Measurements from ENCODE around the gene PALLD.

PALLD gene

GRCh38 chr4:168737806-168738172 is 240.9 kb downstream of the PALLD start:
- DNase-seq, result no peak

- no peak for DNase-seq
Measured at GRCh38 chr4:168739886-168740285, 243.0 kb downstream of the PALLD start.

GRCh38 chr4:168740691-168741090 is 243.8 kb downstream of the PALLD start:
- DNase-seq, result no peak

DNA sequence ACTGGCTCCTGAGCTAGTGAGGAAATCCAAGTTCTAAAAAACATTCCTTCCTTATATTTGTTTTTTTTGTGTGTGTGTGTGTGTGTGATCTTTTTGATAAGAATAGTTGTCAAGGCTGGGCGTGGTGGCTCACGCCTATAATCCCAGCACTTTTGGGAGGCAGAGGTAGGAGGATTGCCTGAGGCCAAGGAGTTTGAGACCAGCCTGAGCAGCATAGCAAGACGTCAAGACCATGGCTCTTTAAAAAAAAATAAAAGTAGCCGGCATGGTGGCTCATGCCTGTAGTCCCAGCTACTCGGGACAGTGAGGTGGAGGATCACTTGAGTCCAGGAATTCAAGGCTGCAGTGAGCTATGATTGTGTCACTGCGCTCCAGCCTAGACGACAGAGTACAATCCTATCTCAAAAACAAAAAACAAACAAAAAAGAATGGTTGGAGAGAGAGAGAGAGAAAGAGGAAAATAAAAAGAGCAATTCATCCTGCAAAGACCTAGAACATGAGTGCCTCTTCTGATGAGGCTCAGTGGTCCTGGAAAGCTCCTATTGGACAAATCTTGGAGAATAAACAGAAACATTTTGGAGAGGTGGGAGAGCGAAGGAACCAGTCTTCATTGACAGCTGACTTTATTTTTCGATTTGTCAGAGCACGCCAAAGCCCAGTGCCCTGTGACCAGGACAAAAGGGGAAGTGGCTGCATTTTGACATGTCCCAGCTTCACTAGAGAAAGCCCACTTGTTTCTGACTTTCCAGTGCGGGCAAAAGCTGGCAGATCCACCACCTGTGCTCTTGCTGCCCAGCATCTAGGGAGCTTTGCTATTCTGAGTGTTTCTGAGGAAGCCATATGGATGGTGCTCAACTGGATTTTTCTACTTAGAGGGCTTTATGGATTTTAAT is 244.7 kb downstream of the PALLD start:
- no peak for DNase-seq

GRCh38 chr4:168743131-168743530 is 246.3 kb downstream of the PALLD start:
- no peak for DNase-seq

- DNase-seq, result no peak
Measured at GRCh38 chr4:168743601-168744000, 246.7 kb downstream of the PALLD start.

DNA sequence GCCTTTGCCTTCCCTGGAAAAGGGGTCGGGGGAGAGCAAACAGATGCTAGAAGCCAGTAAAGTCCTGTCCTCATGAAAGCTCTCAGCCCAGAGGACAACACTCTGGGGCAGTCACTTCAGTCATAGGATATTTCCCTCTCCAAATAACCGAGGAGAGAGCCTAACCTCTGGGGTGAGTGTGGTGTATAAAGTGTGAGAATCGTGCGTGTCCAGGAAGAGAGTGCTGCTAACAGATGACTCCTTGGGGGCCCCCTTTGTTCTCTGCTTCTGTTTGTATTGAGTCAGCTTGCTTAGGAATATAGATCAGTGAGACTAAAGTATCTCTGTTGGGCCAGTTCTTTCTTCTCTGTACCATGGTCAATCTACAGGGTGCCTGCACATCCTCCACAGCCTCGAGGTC is 247.2 kb downstream of the PALLD start:
- no peak for DNase-seq

DNA sequence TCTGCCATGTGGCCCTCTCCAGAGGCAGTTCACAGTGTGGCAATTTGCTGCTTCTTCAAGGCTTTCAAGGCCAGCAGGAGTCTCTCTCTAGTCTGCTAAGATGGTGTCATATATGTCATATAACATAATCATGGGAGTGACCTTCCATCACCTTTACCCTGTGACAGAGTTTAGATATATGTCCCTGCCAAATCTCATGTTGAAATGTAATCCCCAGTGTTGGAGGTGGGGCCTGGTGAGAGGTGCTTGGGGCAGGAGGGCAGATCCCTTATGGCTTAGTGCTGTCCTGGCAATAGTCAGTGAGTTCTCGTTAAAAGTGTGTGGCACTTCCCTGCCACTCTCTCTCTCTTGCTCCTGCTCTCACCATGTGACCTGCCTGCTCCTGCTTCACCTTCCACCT is 252.0 kb downstream of the PALLD start:
- no peak for DNase-seq

GRCh38 chr4:168751263-168752225 is 254.7 kb downstream of the PALLD start:
- DNase-seq, result no peak

DNA sequence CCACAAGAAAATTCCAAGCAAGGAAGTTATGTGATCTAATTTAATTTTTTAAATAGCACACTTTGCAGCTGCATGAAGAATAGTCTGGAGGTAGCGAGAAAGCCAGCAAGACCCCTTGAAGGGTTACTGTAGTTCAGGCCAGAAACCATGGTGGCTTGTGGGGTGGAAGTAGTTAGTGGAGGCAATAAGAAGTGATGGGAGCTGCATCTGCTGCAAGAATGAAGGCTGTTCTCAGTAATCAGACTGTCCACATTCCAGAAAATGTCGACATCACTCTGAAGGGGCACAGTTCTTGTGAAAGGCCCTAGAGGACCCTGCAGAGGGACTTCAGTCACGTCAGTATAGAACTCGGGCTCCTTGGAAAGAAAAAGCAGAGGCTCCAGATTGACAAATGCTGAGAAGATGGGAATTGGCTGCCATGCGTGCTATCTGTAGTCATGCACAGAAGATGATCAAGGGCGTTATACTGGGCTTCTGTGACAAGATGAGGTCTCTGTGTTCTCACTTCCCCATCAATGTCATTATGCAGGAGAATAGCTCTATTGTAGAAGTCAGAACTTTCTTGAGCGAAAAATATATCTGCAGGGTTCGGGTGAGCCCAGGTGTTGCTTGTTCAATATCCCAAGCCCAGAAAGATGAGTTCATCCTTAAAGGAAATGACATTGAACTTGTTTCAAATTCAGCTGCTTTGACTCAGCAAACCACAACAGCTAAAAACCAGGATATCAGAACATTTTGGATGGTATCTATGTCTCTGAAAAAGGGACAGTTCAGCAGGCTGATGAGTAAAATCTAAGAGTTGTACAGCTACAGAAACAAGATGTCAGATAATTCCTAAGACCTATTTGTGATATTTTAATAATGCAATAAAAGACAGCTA is 259.0 kb downstream of the PALLD start:
- DNase-seq, result no peak

GRCh38 chr4:168757500-168757899 is 260.6 kb downstream of the PALLD start:
- DNase-seq, result no peak

DNA sequence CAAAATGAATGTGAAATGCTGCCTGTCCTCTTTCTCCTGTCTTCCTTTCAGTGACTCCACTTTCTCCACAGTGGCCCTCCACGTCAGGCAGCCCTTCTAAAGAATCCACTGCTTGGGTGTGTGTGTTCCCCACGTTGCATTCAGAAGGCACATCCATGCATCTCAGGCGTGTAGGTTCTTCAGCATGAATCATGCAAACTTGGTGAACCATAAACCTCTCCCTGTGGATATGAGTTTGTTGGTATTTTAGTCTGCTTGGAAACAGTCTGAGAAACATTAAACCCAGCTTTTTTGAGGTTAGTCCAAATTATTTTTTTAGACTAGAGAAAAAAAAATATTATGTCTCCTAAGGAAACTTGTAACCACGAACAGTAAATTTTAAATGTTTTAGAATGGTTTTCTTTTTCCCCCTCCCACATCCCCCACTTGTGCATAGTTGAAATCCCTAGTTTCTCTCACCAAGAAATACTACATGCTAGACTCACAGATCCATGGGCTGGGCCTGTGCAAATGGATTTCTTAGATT is 261.6 kb downstream of the PALLD start:
- DNase-seq, result no peak

- DNase-seq, result no peak
Measured at GRCh38 chr4:168759321-168759720, 262.5 kb downstream of the PALLD start.

- peak; percentile 5 for DNase-seq
Measured at GRCh38 chr4:168759959-168760527, 263.2 kb downstream of the PALLD start.

- DNase-seq, result no peak
Measured at GRCh38 chr4:168761066-168761465, 264.2 kb downstream of the PALLD start.

DNA sequence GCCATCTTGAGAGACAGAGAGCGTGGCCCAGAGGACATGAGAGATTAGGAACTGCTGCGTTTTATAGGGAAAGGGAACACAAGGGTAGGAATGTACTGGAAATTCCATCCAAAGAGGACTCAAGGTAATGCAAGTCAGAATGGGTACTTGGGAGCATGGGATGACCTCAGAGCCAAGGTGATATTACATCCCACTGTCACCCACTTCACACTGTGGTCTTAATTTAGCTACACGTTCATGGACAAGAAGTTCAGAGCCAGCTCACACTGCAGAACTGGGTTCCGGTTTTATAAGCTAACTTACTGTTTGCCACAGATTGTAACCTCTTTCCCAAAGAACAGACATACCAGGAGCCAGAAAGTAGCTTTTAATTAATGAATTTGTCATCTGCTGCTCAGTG is 268.5 kb downstream of the PALLD start:
- DNase-seq, result no peak

- no peak for DNase-seq
Measured at GRCh38 chr4:168765726-168766125, 268.9 kb downstream of the PALLD start.

- DNase-seq, result no peak
Measured at GRCh38 chr4:168766604-168767316, 269.9 kb downstream of the PALLD start.

DNA sequence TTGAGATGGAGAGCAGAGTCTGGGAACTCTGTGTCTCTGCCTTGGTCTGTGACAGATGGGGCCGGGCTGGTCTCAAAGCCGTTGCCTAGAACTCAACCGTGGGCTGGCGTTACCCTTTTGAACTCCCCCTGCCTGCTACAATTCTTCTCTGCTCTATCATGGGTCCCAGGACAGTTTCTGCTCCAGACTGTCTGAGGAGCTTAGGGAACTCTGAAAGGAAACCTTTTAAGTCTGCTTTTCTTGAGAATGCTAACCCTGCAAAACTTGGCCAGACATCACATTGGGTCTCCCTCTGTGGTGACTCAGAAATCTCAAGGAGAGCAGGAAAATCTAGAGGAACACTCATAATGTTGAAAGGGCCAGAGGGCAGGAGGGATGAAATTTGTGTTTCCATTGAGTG is 272.6 kb downstream of the PALLD start:
- no peak for DNase-seq

DNA sequence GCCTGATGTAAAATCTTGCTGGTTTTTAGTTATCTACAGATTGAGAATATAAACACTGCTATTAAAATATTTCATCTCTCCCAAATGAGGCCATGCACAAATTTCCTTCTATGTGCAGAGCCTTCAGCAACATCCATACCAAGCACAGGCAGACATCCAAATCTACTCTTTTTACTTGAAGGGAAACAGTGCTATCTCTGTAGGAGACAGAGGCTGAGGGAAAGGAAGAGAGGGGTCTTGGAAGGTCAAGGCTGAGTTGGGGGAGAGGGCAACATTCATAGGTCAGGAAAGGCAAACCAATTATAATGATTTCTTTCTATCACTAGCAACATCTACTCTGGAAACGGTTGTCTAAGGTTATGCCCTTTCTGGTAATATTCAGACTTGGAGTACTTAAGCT is 273.0 kb downstream of the PALLD start:
- no peak for DNase-seq

- DNase-seq, result no peak
Measured at GRCh38 chr4:168771251-168771650, 274.4 kb downstream of the PALLD start.
